ENCODE data around the gene ZDHHC11. TPM values are rescaled to one million over a fixed set of nuclear protein-coding genes. Genes with fewer than 3 reads are reported as not detected.

Gene ZDHHC11
- polyA plus RNA-seq, 1 donor (not counting 4 experiments of a cell fraction or from before 2014, with no cell fraction given), result 0.33 TPM

DNA sequence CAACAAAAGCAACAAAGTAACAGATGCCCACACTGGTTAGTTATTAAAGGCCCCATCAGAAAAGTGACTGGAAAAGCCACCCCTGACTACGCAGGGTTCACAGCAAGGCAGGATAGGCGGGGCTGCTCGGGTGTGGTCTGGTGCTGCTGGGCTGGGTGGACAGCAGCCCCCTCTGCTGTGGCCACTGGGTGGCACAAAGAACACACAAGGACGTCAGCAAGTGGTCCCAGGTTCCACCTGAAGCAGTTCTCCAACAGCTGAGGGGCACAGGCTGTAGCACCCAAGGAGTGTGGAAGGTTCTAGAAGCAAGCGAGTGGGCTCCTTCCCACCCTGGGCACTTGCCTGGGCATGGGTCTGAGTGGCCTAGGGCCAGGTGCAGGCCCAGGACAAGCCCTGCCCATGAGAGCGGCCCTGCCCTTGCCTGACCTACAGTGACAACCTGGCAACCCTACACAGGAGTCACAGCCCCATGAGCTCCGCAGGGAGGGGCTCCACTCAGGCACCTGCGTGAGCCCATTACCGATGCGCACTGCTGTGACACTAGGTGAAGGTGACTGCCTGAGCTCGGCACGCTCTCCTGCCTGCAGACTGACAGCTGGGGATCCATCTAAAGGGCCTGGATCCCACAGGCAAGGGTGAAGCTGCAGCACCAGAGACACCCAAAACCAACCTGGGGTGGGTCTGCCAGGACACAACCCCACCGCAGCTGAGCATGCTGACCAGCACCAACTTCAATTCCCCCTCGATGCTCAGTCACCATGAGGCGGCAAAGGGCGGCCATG lies 33.8 kb upstream of the ZDHHC11 start:
- Histone ChIP-seq H3K79me2 (ENCODE audit: control insufficient read depth, insufficient read depth, low read length) (peaks cover 73% of the 10 kb centered on the region), H3K9ac (ENCODE audit: control insufficient read depth, extremely low read depth, insufficient read depth, low read length) (no peak overlapping the region), H4K20me1 (ENCODE audit: control insufficient read depth, extremely low read depth, insufficient read depth, low read length) (peaks cover 13% of the 10 kb centered on the region), H3K4me1 (ENCODE audit: control insufficient read depth, extremely low read depth, insufficient read depth, low read length) (no peaks in the 10 kb centered on the region), H3K9me3 (ENCODE audit: control insufficient read depth, low read depth, low read length) (no peaks in the 10 kb centered on the region), H3K27me3 (ENCODE audit: control insufficient read depth, extremely low read depth, insufficient read depth, low read length) (no peaks in the 10 kb centered on the region), H3K27ac (ENCODE audit: control insufficient read depth, insufficient read depth, low read length) (no peak overlapping the region), H3K4me2 (ENCODE audit: control insufficient read depth, extremely low read depth, insufficient read depth, low read depth, low read length) (no peak overlapping the region), H3K4me3 (ENCODE audit: control insufficient read depth in 2 of 3, extremely low read depth in 1 of 3, insufficient read depth in 2 of 3, low read depth in 1 of 3, low read length in 3 of 3) (no peak overlapping the region), H2AFZ (ENCODE audit: control insufficient read depth, low read length) (no peak overlapping the region), H3K9me1 (ENCODE audit: control insufficient read depth, extremely low read depth, insufficient read depth, low read length) (no peaks in the 10 kb centered on the region), H3K36me3 (ENCODE audit: control insufficient read depth in 2 of 2, extremely low read depth in 1 of 2, insufficient read depth in 2 of 2, low read length in 2 of 2) (peaks cover 55 to 70% of the 10 kb centered on the region in 2 experiments)
- DNase-seq (ENCODE audit: low read depth, low spot score), result no peak
- dilution Hi-C loops (cut with MboI; ENCODE audit: extremely low pct_ligation_motif_present, low sequenced_read_pairs), result no loop called here
- no peak for FAIRE-seq
- TF ChIP-seq, protein P1, sequence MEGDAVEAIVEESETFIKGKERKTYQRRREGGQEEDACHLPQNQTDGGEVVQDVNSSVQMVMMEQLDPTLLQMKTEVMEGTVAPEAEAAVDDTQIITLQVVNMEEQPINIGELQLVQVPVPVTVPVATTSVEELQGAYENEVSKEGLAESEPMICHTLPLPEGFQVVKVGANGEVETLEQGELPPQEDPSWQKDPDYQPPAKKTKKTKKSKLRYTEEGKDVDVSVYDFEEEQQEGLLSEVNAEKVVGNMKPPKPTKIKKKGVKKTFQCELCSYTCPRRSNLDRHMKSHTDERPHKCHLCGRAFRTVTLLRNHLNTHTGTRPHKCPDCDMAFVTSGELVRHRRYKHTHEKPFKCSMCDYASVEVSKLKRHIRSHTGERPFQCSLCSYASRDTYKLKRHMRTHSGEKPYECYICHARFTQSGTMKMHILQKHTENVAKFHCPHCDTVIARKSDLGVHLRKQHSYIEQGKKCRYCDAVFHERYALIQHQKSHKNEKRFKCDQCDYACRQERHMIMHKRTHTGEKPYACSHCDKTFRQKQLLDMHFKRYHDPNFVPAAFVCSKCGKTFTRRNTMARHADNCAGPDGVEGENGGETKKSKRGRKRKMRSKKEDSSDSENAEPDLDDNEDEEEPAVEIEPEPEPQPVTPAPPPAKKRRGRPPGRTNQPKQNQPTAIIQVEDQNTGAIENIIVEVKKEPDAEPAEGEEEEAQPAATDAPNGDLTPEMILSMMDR (optimal IDR thresholded peaks at IDR 0.05 in 1 of 3, IDR thresholded peaks at IDR 0.05 in 1 of 3, conservative IDR thresholded peaks at IDR 0.05 in 1 of 3; ENCODE audit: extremely low read depth in 1 of 3, insufficient read depth in 2 of 3, low read length in 3 of 3), result no peak
- TF ChIP-seq EZH2 (IDR thresholded peaks at IDR 0.05; ENCODE audit: low read length), result no peak

DNA sequence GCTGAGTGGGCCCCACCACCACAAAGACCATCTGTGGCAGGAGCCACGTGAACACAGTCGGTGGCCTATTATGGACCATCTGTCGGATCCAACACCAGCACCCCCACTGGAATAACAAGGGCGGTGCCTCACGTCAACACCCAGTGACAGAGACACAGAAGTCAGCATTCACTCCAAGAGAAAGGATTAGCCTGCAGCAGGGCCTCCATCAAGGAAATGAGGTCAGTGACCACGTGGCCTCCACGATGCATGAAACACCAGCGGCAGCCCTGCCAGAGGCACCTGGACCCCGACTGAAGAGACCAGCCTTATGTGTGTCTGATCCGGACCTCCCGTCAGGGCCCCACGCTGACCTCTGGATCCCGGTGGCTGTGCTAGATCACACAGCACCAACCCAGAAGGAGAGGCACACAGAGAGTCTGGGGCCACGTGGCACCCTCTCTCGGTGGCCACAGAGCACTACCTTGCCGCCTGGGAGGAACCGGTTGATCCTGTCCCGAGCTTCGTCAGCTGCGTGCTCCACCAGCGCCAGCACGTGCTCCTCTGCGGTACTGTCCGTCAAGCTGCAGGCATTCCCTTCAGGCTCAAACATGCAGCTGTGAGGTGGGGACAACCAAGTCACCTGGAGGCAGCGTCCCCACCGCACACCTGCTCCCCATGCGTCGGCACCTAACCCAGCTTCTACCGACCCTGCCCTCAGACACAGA lies 32.8 kb upstream of the ZDHHC11 start:
- no peaks in the 10 kb centered on the region for H3K4me1 ChIP-seq (ENCODE audit: control insufficient read depth, extremely low read depth, insufficient read depth, low read length)
- H3K9me3 ChIP-seq (ENCODE audit: control insufficient read depth, low read depth, low read length), result no peaks in the 10 kb centered on the region
- H3K79me2 ChIP-seq (ENCODE audit: control insufficient read depth, insufficient read depth, low read length), result peaks cover 65% of the 10 kb centered on the region
- peaks cover 52 to 66% of the 10 kb centered on the region in 2 experiments for H3K36me3 ChIP-seq (ENCODE audit: control insufficient read depth in 2 of 2, extremely low read depth in 1 of 2, insufficient read depth in 2 of 2, low read length in 2 of 2)
- no peaks in the 10 kb centered on the region for H3K9me1 ChIP-seq (ENCODE audit: control insufficient read depth, extremely low read depth, insufficient read depth, low read length)
- H4K20me1 ChIP-seq (ENCODE audit: control insufficient read depth, extremely low read depth, insufficient read depth, low read length), result peaks cover 13% of the 10 kb centered on the region
- TF ChIP-seq, protein P1 (optimal IDR thresholded peaks at IDR 0.05 in 1 of 3, IDR thresholded peaks at IDR 0.05 in 1 of 3, conservative IDR thresholded peaks at IDR 0.05 in 1 of 3; ENCODE audit: extremely low read depth in 1 of 3, insufficient read depth in 2 of 3, low read length in 3 of 3), result peak in 2 of 3 experiments; percentile 19 to 23
- TF ChIP-seq EZH2 (IDR thresholded peaks at IDR 0.05; ENCODE audit: low read length), result no peak
- H2AFZ ChIP-seq (ENCODE audit: control insufficient read depth, low read length), result no peak overlapping the region
- H3K27ac ChIP-seq (ENCODE audit: control insufficient read depth, insufficient read depth, low read length), result no peak overlapping the region
- H3K4me3 ChIP-seq (ENCODE audit: control insufficient read depth in 2 of 3, extremely low read depth in 1 of 3, insufficient read depth in 2 of 3, low read depth in 1 of 3, low read length in 3 of 3), result no peak overlapping the region
- no peaks in the 10 kb centered on the region for H3K27me3 ChIP-seq (ENCODE audit: control insufficient read depth, extremely low read depth, insufficient read depth, low read length)
- H3K4me2 ChIP-seq (ENCODE audit: control insufficient read depth, extremely low read depth, insufficient read depth, low read depth, low read length), result no peak overlapping the region
- dilution Hi-C loops (cut with MboI; ENCODE audit: extremely low pct_ligation_motif_present, low sequenced_read_pairs), result no loop called here
- FAIRE-seq (no peak), DNase-seq (ENCODE audit: low read depth, low spot score) (no peak)
- no peak overlapping the region for H3K9ac ChIP-seq (ENCODE audit: control insufficient read depth, extremely low read depth, insufficient read depth, low read length)

Data from keratinocyte (primary cell).